ENCODE results near the gene TCF7L1. TPM values are rescaled to one million over a fixed set of nuclear protein-coding genes. Genes with fewer than 3 reads are reported as not detected.

TCF7L1 gene
- total RNA-seq, 1 donor from 2014 or later = 1.4 TPM

- TF ChIP-seq, protein P1, sequence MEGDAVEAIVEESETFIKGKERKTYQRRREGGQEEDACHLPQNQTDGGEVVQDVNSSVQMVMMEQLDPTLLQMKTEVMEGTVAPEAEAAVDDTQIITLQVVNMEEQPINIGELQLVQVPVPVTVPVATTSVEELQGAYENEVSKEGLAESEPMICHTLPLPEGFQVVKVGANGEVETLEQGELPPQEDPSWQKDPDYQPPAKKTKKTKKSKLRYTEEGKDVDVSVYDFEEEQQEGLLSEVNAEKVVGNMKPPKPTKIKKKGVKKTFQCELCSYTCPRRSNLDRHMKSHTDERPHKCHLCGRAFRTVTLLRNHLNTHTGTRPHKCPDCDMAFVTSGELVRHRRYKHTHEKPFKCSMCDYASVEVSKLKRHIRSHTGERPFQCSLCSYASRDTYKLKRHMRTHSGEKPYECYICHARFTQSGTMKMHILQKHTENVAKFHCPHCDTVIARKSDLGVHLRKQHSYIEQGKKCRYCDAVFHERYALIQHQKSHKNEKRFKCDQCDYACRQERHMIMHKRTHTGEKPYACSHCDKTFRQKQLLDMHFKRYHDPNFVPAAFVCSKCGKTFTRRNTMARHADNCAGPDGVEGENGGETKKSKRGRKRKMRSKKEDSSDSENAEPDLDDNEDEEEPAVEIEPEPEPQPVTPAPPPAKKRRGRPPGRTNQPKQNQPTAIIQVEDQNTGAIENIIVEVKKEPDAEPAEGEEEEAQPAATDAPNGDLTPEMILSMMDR (conservative IDR thresholded peaks at IDR 0.05; ENCODE audit: low read depth, low read length) = no peak
- no peak overlapping the region for H3K4me3 ChIP-seq (ENCODE audit: low read depth, low read length)
- no peak for DNase-seq (ENCODE audit: low read depth)
These were observed 148.4 kb downstream of the TCF7L1 start for GRCh38 chr2:85281553-85281952.

DNA sequence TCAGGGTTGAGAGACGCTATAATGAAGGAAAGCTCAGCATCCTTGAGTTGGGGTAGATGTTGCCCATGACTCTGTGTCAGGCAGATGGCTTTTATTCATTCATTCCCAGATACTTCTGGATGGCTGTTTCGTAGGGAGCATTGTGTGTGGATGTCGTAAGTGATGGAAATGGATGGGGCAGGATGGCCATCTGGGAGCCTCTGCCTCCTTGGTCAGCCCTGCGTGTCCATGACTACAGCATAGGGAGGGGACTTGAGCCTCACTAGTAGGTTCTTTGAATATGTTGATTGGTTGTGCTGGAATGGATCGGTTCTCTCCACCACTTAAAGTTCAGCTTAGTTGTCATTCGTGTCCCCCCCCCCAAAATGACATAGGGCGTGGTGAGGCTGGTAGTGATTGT lies 149.7 kb downstream of the TCF7L1 start:
- H3K4me3 ChIP-seq (ENCODE audit: low read depth, low read length) = no peak overlapping the region
- TF ChIP-seq, protein P1 (conservative IDR thresholded peaks at IDR 0.05; ENCODE audit: low read depth, low read length) = no peak
- DNase-seq (ENCODE audit: low read depth) = no peak

- H3K4me3 ChIP-seq (ENCODE audit: low read depth, low read length) = no peak overlapping the region
- DNase-seq (ENCODE audit: low read depth) = no peak
- TF ChIP-seq, protein P1 (conservative IDR thresholded peaks at IDR 0.05; ENCODE audit: low read depth, low read length) = no peak
These were observed 150.4 kb downstream of the TCF7L1 start for GRCh38 chr2:85283641-85284040.

GRCh38 chr2:85286918-85287317 lies 153.7 kb downstream of the TCF7L1 start:
- no peak overlapping the region for H3K4me3 ChIP-seq (ENCODE audit: low read depth, low read length)
- TF ChIP-seq, protein P1 (conservative IDR thresholded peaks at IDR 0.05; ENCODE audit: low read depth, low read length) = no peak
- DNase-seq (ENCODE audit: low read depth) = no peak

DNA sequence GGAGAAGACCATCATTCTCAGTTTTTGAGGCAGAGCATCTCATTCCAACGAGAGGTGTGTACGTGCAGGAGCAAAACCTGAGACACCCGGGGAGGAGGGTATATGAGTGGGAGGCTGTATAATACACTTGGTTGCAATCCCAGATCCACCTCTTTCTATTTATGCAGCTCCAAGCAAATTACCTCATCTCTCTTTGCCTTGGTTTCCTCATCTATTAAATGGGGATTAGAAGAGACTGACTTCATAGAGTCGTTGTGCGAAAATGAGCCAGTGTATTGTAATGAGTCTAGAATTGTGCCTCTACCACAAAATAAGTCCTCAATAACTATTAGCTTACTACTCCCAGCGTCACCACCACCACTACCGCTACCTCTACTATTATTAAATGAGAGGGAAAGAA lies 154.5 kb downstream of the TCF7L1 start:
- no peak for DNase-seq (ENCODE audit: low read depth)
- TF ChIP-seq, protein P1 (conservative IDR thresholded peaks at IDR 0.05; ENCODE audit: low read depth, low read length) = no peak
- H3K4me3 ChIP-seq (ENCODE audit: low read depth, low read length) = no peak overlapping the region

DNA sequence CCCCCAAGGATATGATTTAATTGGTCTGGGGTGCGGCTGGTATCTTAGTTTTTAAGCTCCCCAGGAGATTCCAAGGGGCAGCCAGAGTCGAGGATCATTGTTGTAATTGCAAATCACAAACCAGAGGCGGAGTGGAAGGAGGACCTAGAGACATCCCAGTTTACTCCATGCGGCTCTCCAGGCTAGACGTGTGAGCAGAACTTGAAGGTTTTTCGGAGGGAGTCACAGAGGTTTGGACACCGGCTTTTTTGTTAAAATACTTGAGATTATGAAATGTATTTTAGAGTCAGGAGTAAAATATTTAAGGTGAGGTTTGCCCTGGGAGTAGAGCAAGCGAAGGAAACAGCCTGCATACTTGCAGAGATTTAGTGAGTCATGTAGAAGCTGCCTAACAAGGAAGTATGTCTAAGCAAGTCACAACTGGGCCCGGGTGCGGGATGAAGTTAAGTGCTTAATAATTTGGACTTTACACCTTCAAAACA lies 155.1 kb downstream of the TCF7L1 start:
- TF ChIP-seq, protein P1 (conservative IDR thresholded peaks at IDR 0.05; ENCODE audit: low read depth, low read length) = no peak
- DNase-seq (ENCODE audit: low read depth) = no peak
- H3K4me3 ChIP-seq (ENCODE audit: low read depth, low read length) = no peak overlapping the region

DNA sequence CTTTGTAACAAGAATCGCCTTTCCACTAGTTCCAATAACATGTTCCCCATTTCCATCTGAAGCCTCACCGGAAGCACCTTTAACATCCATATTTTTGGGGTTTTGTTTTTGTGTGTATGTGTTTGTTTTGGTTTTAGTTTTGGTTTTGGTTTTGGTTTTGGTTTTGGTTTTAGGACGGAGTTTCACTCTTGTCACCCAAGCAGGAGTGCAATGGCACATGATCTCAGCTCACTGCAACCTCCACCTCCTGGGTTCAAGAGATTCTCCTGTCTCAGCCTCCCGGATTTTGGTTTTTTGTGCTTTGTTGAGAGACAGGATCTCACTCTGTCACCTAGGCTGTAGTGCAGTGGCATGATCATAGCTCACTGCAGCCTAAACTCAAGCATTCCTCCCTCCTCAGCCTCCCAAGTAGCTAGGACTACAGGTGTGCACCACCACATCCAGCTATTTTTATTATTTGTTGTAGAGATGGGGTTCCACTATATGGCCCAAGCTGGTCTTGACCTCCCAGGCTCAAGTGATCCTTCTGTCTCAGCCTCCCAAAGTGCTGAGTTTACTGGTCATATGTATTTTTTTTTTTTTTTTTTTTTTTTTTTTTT lies 158.3 kb downstream of the TCF7L1 start:
- TF ChIP-seq, protein P1 (conservative IDR thresholded peaks at IDR 0.05; ENCODE audit: low read depth, low read length) = no peak
- DNase-seq (ENCODE audit: low read depth) = no peak
- H3K4me3 ChIP-seq (ENCODE audit: low read depth, low read length) = no peak overlapping the region
